UCSD-AML1 (cell line): Measurements from ENCODE around the gene STEAP4.

Source experiments
- DNase-seq: peaks from one replicate; lab custom pipeline; 2025; ENCODE audit not compliant: unreplicated experiment; lab: John Stamatoyannopoulos, UW

STEAP4 gene

GRCh38 chr7:88306590-88307048 is at the start of gene STEAP4:
Gene STEAP4 (minus strand): TSS chr7:88306894. CDS start chr7:88284269, 22,625 bp downstream.
- peak; percentile 28 for DNase-seq

- DNase-seq = no peak
These were observed 48.3 kb upstream of the STEAP4 start for GRCh38 chr7:88355011-88355410.

- DNase-seq = no peak
These were observed 43.4 kb upstream of the STEAP4 start for GRCh38 chr7:88350118-88350517.

GRCh38 chr7:88347517-88347916 is 40.8 kb upstream of the STEAP4 start:
- DNase-seq = no peak

DNA sequence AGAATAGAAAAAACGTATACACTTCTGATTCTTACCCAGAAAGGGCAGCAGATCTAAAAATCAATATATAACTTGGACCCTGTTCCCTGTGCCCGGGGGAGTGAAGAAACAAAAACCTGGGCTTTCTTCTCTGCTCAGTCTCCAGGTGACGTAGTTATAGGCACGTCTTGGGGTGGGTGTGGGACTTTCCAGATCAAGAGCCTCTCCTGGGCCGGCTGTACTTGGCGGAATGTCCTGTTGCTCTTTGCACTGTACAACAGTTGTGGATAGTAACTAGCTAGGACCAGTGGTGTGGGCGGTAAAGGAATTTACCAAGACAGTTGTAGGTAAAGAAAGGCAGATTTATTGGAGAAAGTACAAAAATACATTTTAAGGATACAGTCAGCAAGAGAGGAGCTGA is 40.4 kb upstream of the STEAP4 start:
- no peak for DNase-seq

DNA sequence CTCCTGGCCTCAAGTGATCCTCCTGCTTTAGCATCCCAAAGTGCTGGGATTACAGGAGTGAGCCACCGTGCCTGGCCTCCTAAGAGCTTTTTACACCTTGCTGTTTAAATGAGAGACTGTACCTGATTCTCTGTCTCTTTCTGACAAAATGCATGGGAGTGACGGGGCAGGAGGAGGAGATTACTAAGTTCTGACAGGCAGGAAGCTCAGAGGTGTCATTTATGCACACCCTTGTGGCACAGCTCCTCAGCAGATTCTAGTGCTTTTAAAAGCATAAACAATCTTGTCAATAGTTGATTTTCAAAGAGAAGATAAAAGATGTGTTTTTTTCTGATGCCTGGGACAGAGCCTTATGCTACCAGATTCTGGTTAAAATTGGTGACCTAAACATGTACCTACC is 39.7 kb upstream of the STEAP4 start:
- no peak for DNase-seq

- peak; percentile 19 for DNase-seq
These were observed 38.5 kb upstream of the STEAP4 start for GRCh38 chr7:88344956-88345832.

DNA sequence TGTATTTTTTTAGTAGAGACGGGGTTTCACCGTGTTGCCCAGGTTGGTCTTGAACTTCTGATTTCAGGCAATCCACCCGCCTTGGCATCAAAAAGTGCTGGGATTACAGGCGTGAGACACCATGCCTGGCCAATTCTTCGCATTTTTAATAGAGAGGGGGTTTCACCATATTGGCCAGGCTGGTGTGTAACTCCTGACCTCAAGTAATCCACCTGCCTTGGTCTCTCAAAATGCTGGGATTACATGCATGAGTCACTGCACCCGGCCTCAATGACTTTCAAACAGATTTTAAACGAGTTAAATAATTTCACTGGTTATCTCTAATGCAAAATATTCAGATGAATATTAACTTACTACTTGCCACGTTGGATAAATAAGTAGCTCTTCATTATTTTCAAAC is 37.6 kb upstream of the STEAP4 start:
- no peak for DNase-seq

DNA sequence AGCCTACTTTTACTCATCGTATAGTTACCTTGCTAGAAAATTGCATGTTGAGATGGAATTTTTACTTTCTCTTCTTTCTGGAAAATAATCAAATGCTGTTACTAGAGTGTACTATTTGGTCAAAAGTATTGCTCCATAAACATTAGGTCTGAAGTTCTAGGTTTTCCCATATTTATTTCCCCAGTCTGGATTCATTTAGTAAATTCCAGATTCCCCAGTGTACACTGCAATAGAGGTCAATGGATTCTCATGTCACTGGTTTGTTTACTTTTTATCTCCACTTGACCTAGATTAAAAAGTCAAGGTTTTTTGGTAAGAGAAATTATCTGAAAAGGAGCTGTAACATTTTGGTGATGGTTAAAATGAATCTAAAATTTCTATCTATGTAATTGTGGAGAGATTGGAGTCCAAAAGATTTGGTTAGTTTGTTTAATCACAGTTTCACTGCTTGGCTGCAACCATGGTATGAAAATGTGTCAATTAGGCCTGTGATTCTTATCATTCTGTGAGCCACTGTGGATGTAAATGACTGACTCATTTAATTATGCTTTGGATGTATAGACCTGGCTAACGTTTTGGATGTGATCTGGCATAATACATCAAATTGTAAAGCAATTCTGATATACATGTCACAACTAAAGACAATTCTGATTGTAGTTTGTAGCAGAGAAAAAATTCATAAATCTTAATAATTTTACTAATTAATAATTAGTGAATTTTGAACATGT is 32.7 kb upstream of the STEAP4 start:
- DNase-seq = no peak

DNA sequence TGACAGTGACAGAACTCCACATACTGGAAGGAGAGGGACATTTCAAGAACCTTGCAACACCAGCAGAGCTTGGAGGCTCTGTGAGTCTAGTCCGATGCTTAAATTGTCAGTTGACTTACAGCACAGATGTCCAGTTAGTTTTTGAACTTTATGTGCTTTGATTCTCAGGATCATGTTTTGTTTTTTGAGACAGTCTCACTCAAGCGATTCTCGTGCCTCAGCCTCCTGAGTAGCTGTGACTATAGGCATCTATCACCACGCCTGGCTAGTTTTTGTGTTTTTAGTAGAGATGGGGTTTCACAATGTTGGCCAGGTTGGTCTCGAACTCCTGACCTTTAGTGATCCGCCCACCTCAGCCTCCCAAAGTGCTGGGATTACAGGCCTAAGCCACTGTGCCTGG is 31.8 kb upstream of the STEAP4 start:
- no peak for DNase-seq

DNA sequence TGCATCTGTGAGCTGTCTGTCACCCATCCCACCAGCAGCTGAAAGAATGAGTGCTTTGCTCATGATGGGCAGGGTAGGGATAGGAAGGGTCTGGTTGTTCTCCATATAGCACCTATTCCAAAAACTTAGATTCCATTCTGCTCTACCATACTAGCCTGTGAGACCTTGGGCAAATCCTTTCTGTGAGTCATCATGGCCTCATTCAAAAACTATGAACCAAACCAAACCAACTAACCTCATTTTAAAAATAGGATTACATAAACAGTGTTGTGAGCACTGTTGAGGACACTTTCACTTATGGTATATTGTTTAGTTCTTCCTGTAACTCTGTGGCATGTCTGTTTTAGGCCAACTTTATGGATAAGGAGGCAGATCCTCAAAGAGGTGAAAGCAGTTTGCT is 30.9 kb upstream of the STEAP4 start:
- no peak for DNase-seq

GRCh38 chr7:88331322-88331721 is 24.6 kb upstream of the STEAP4 start:
- no peak for DNase-seq

DNA sequence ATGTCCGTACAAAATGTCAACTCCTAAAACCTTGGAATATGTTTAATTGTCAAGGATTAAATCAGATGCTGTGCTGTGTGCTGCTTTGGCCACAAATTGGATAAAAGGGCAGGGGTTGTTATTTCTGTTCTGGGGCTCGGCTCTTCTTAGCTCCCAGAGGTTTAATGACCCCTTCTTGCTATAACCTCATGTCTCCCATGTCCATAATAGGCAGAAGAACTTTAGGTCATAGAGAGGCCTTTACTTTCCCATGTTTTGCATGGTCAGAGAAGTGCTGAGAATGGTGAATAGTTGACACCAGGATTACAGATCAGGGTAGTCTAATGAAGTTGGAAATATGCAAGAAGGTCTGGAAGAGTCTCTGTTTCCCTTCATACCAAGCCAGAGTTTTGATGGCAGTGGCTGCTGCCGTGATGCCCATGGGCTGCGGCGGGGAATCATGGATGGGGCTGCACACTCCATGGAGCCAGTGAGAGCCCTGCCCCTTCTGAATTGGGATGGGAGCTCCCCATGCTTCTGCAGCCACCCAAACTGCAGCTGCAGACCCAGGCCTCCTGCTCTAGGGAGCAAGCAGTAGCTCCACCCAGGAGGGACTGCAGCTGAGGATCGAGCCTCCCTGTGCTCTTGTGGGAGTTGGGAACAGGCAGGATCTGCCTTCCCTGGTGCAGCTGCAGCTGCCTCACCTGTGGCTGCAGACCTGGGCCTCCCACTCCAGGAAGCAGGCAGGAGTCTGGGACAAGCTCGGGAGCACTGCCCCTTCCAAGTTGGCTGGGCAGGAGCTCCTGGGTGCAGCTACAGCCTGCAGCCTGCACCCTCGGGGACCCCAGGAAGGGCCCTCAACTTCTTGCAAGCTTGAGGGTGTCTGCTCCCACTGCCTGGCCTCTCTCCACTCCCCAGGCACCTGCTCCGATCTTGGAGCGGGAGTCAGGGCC is 23.1 kb upstream of the STEAP4 start:
- no peak for DNase-seq

- no peak for DNase-seq
These were observed 22.1 kb upstream of the STEAP4 start for GRCh38 chr7:88328787-88329186.

DNA sequence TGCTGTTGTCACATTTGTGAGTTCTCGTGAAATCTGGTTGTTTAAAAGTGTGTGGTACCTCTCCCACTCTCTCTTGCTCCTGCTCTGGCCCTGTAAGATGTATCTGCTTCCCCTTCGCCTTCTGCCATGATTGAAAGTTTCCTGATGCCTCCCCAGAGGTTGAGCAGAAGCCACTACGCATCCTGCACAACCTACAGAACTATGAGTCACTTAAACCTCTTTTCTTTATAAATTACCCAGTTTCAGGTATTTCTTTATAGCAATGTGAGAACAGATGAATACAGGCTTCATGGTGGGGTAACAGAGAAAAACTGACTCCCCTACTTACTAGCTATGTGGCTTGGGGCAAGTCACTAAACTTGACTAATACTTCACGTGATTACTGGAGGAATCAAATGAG is 18.0 kb upstream of the STEAP4 start:
- no peak for DNase-seq

- DNase-seq = no peak
These were observed 15.5 kb upstream of the STEAP4 start for GRCh38 chr7:88322151-88322550.

- no peak for DNase-seq
These were observed 15.0 kb upstream of the STEAP4 start for GRCh38 chr7:88321694-88322093.

DNA sequence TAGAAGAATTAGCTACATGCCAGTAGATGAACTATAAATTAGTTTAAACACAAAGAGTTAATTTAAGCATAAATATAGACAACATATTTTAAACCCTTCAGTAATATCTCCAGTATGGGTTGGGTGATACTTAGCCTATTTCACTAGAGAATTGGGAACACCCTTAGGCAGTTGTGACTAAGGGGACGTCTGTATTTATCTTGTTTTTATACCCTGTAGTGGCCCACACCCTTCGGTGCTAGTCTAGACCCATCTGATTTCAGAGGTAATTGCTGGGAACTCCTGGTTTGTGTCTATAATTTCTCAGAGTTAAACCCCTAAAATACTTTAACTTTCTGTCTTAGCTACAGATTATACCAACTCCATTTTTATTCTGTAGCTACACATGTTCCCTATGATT is 11.5 kb upstream of the STEAP4 start:
- DNase-seq = no peak

DNA sequence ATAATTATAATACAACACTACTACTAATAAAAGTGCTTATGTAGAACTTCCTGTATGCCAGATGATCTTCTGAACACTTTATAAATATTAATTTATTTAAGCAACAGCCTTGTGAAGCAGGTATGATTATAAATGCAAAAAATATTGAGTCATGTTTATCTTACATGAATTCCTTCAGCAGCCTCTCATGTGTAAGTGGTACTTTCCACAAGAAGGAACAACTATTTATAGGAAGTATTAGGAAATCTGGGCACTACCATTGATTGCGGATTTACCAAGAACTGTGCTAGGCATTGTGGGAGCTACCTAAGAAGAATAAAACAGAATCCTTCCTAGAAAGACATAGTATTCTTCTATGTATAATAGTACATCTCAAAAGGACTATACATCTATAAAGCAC is 10.7 kb upstream of the STEAP4 start:
- DNase-seq = no peak

- no peak for DNase-seq
These were observed 9.8 kb upstream of the STEAP4 start for GRCh38 chr7:88316456-88316855.

DNA sequence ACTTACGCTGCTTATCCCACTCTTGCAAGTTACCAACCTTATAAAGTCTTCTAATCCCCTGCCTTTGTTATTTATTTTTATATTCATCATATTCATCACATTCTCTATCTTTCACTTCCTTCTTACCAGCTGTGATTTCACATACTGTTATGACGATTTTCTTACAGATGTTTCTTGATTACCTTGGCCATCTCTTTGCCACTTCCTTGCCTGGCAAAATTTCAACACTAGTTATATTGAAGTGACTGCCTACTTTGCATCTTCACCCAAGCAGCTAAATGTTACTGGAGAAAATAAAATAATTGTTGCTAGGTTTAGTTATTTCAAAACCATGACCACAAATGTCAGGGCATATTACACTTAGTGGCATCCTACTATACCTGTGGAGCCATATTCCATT is 8.8 kb upstream of the STEAP4 start:
- no peak for DNase-seq
